Measurements from ENCODE around the gene TMEM60.

The TMEM60 gene

DNA sequence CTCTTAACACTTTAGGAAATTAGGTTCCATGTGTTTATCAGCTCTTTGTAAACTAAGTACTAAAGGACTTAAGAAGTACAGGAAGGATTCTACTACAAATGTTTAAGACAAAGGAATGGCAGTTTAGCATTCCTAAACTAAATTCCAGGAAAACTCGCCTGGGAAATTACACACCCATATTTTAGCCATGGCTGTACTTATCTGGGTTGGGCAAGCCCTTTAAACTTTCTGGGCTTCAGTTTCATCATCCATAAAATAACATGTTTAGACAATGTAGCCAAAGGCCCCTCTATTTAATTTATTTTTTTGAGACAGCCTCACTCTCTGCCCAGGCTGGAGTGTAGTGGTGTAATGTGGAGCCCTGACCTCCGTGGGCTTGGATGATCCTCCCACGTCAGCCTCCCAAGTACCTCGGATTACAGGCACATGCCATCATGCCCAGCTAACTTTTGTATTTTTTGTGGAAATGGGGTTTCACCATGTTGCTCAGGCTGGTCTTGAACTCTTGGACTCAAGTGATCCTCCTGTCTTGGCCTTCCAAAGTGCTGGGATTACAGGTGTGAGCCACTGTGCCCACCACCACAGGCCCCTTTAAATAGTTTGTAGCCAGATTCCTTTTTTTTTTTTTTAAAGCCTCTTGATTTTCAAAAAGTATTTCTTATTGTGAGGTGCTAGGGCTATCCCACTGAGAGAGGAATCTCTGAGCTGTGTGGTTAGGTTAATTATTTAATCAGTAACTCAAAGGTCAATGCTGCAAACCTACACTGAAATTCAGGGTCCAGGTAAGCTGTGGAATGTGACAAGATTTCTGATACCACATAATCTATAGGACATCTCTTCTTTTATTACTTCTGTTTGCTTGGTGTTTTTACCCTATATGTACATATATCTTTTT, 32.1 kb downstream of the TMEM60 start:
- Histone ChIP-seq H3K27me3 (ENCODE audit: insufficient read depth, low read depth) (no peaks in the 10 kb centered on the region), H3K36me3 (ENCODE audit: insufficient read depth) (no peaks in the 10 kb centered on the region), H3K27ac (no peak overlapping the region), H3K4me1 (ENCODE audit: low read depth, poor library complexity, severe bottlenecking) (peaks cover 5% of the 10 kb centered on the region), H3K4me2 (no peak overlapping the region), H3K4me3 (IDR thresholded peaks at IDR 0.05; ENCODE audit: insufficient read depth, low read depth, low read length) (no peak overlapping the region), H3K9ac (no peak overlapping the region), H2AFZ (ENCODE audit: low read depth) (no peak overlapping the region), H4K20me1 (ENCODE audit: insufficient read depth) (no peaks in the 10 kb centered on the region), H3K79me2 (ENCODE audit: insufficient read depth, low read depth) (peaks cover 25% of the 10 kb centered on the region; the same call in 1 of the 2 replicates)
- TF ChIP-seq CTCF (conservative IDR thresholded peaks at IDR 0.05; ENCODE audit: low read depth, low read length), result no peak

- Histone ChIP-seq H3K9ac (no peak overlapping the region), H3K4me2 (no peak overlapping the region), H2AFZ (ENCODE audit: low read depth) (no peak overlapping the region), H3K4me3 (IDR thresholded peaks at IDR 0.05; ENCODE audit: insufficient read depth, low read depth, low read length) (no peak overlapping the region), H3K4me1 (ENCODE audit: low read depth, poor library complexity, severe bottlenecking) (peaks cover 5% of the 10 kb centered on the region), H4K20me1 (ENCODE audit: insufficient read depth) (no peaks in the 10 kb centered on the region), H3K79me2 (ENCODE audit: insufficient read depth, low read depth) (peaks cover 31% of the 10 kb centered on the region; the same call in 1 of the 2 replicates), H3K27me3 (ENCODE audit: insufficient read depth, low read depth) (no peaks in the 10 kb centered on the region), H3K36me3 (ENCODE audit: insufficient read depth) (no peaks in the 10 kb centered on the region), H3K27ac (no peak overlapping the region)
- TF ChIP-seq CTCF (conservative IDR thresholded peaks at IDR 0.05; ENCODE audit: low read depth, low read length), result no peak
Measured at GRCh38 chr7:77765481-77765880, 32.8 kb downstream of the TMEM60 start.

GRCh38 chr7:77760809-77761453, 37.3 kb downstream of the TMEM60 start:
- Histone ChIP-seq H3K27ac (no peak overlapping the region), H3K4me2 (no peak overlapping the region), H3K9ac (no peak overlapping the region), H2AFZ (ENCODE audit: low read depth) (no peak overlapping the region), H3K4me3 (IDR thresholded peaks at IDR 0.05; ENCODE audit: insufficient read depth, low read depth, low read length) (no peak overlapping the region), H3K4me1 (ENCODE audit: low read depth, poor library complexity, severe bottlenecking) (peaks cover 27% of the 10 kb centered on the region), H3K79me2 (ENCODE audit: insufficient read depth, low read depth) (peaks cover 31% of the 10 kb centered on the region; the same call in 1 of the 2 replicates), H3K36me3 (ENCODE audit: insufficient read depth) (no peaks in the 10 kb centered on the region), H4K20me1 (ENCODE audit: insufficient read depth) (peaks cover 12% of the 10 kb centered on the region), H3K27me3 (ENCODE audit: insufficient read depth, low read depth) (no peaks in the 10 kb centered on the region)
- TF ChIP-seq CTCF (conservative IDR thresholded peaks at IDR 0.05; ENCODE audit: low read depth, low read length), result no peak

- H2AFZ ChIP-seq (ENCODE audit: low read depth), result no peak overlapping the region
- peaks cover 26% of the 10 kb centered on the region; the same call in 1 of the 2 replicates for H3K79me2 ChIP-seq (ENCODE audit: insufficient read depth, low read depth)
- TF ChIP-seq CTCF (conservative IDR thresholded peaks at IDR 0.05; ENCODE audit: low read depth, low read length), result peak; percentile 95
- H3K4me2 ChIP-seq, result no peak overlapping the region; the same call in 1 of the 2 replicates
- H3K36me3 ChIP-seq (ENCODE audit: insufficient read depth), result no peaks in the 10 kb centered on the region
- peaks cover 12% of the 10 kb centered on the region for H4K20me1 ChIP-seq (ENCODE audit: insufficient read depth)
- no peaks in the 10 kb centered on the region for H3K27me3 ChIP-seq (ENCODE audit: insufficient read depth, low read depth)
- H3K27ac ChIP-seq, result no peak overlapping the region
- no peak overlapping the region for H3K4me3 ChIP-seq (IDR thresholded peaks at IDR 0.05; ENCODE audit: insufficient read depth, low read depth, low read length)
- H3K4me1 ChIP-seq (ENCODE audit: low read depth, poor library complexity, severe bottlenecking), result peaks cover 27% of the 10 kb centered on the region
- H3K9ac ChIP-seq, result no peak overlapping the region
Measured at GRCh38 chr7:77759294-77759889, 38.8 kb downstream of the TMEM60 start.
